Fibroblast of the aortic adventitia (primary cell): Measurements from ENCODE around the gene THAP11. TPM values are rescaled to one million over a fixed set of nuclear protein-coding genes. Genes with fewer than 3 reads are reported as not detected.
A peak's percentile ranks its signal among the peaks of the same experiment; 100 is the strongest.

Source experiments
- DNase-seq: peaks from one replicate; pipeline ENCODE4 v3.0.0-alpha.2; 2010; ENCODE audit warnings: low read depth
- H3K4me3 ChIP-seq: 2 replicates; pipeline ENCODE4 v1.5.1; 2011; ENCODE audit warnings: low read depth, mild to moderate bottlenecking, control low read depth, low read length, moderate library complexity
- total RNA-seq: library from RNA; depleted of rRNA; stranded (reverse); fragments of >200 nt; gene quantifications from 2 replicates; pipeline ENCODE4 v1.2.3, GENCODE V29; 2012; ENCODE audit warnings: low replicate concordance
- TF ChIP-seq, protein P1 (sequence below): IDR thresholded peaks from 2 replicates; pipeline ENCODE4 v1.5.1; 2011; ENCODE audit warnings: mild to moderate bottlenecking, low read length, control low read depth, inconsistent platforms; ENCODE audit not compliant: insufficient read depth

The THAP11 gene
- total RNA-seq, 1 donor, result 21.1 TPM

GRCh38 chr16:67882374-67883145 lies 40.4 kb downstream of the THAP11 start:
- no peak overlapping the region for H3K4me3 ChIP-seq
- DNase-seq, result no peak
- TF ChIP-seq, protein P1, sequence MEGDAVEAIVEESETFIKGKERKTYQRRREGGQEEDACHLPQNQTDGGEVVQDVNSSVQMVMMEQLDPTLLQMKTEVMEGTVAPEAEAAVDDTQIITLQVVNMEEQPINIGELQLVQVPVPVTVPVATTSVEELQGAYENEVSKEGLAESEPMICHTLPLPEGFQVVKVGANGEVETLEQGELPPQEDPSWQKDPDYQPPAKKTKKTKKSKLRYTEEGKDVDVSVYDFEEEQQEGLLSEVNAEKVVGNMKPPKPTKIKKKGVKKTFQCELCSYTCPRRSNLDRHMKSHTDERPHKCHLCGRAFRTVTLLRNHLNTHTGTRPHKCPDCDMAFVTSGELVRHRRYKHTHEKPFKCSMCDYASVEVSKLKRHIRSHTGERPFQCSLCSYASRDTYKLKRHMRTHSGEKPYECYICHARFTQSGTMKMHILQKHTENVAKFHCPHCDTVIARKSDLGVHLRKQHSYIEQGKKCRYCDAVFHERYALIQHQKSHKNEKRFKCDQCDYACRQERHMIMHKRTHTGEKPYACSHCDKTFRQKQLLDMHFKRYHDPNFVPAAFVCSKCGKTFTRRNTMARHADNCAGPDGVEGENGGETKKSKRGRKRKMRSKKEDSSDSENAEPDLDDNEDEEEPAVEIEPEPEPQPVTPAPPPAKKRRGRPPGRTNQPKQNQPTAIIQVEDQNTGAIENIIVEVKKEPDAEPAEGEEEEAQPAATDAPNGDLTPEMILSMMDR, result no peak

DNA sequence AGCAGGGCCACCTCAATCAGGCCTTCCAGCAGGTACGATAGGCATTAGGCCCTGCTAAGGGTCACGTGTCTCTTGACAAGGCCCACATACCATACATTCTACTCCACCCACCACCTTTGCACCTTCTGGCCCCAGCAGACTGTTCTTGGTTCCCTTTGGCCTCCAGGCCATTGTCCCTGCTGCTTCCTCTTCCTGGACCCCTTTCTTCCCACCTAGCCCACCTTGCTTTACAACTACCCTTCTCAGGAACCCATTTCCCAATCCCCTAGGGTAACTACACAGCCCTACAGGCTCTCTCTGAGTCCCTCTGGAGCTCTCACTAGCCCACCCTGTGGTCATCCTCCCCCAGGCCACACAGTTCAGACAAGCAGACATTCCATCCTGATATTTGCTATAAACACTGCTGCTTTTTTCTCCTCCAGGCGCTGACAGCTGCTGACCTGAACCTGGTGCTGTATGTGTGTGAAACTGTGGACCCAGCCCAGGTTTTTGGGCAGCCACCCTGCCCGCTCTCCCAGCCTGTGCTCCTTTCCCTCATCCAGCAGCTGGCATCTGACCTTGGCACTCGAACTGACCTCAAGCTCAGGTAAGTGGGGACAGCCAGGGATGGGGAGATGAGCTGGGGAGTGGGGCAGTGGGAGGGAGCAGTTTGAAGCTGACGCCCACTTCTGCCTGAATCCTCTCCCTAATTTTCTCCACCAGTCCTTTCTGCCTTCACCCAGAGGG lies 41.2 kb downstream of the THAP11 start:
- no peak overlapping the region for H3K4me3 ChIP-seq
- no peak for DNase-seq
- TF ChIP-seq, protein P1, result no peak

GRCh38 chr16:67883872-67884261 lies 41.7 kb downstream of the THAP11 start:
- TF ChIP-seq, protein P1, result peak; percentile 84
- no peak overlapping the region for H3K4me3 ChIP-seq
- DNase-seq, result peak; percentile 40

GRCh38 chr16:67884684-67885083 lies 42.6 kb downstream of the THAP11 start, which contains the start of gene NRN1L:
TSS of gene NRN1L (plus strand) at chr16:67884885. CDS start at chr16:67884904, 19 bp downstream.
- TF ChIP-seq, protein P1, result no peak
- DNase-seq, result peak; percentile 85
- H3K4me3 ChIP-seq, result no peak within 1 kb of the TSS

GRCh38 chr16:67885545-67885944 lies 43.4 kb downstream of the THAP11 start:
- TF ChIP-seq, protein P1, result no peak
- H3K4me3 ChIP-seq, result no peak overlapping the region
- DNase-seq, result no peak

DNA sequence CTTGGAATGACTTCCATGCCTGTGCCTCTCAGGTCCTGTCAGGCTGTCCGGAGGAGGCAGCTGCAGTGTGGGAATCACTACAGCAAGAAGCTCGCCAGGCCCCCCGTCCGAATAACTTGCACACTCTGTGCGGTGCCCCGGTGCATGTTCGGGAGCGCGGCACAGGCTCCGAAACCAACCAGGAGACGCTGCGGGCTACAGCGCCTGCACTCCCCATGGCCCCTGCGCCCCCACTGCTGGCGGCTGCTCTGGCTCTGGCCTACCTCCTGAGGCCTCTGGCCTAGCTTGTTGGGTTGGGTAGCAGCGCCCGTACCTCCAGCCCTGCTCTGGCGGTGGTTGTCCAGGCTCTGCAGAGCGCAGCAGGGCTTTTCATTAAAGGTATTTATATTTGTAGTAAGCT lies 43.9 kb downstream of the THAP11 start:
- no peak overlapping the region for H3K4me3 ChIP-seq
- TF ChIP-seq, protein P1, result no peak
- no peak for DNase-seq
